T-helper 1 cell (primary cell): Measurements from ENCODE around the gene OTOP3.

Experiments used
- DNase-seq, 5 donors: peaks; one replicate each; pipeline ENCODE4 v3.0.0-alpha.2; 2012 to 2020

Gene OTOP3

DNA sequence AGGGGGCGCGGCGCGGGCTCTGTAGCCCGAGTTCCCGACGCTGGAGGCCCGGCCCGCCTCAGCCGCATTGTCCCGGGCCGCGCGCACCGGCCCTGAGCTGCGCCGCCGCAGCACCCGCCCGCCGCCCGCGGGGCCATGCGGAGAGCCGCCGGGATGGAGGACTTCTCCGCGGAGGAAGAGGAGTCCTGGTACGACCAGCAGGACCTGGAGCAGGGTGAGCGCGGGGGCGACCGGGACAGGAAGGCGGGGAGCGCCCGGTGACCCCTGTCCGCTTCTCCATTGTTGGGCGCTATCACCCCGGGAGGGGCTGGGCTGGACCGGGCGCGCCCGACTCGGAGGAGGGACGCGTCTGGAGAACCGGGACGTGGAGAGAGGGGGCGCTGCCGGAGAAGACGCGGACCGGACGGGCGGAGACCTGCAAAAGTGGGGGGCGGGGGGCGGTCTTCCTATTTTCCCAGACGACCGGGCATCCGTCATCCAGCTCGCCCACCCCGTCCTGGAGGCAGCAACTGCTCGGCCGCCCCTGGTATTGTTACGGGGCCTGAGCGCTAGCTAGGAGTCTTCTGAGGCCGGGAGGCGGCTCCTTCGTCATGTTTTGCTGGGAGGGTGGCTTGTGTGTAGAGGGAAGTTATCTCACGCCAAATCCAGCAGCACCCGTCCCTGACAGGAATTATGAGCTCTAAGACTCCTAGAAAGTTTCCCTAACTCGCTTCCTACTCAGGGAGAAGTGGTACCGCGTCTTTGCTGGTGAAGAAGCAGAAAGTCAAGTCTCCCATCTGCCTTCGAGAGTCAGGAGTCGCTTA, 52.4 kb downstream of the OTOP3 start:
- DNase-seq = peak in 2 of 5 donors; percentile 17 to 18

DNA sequence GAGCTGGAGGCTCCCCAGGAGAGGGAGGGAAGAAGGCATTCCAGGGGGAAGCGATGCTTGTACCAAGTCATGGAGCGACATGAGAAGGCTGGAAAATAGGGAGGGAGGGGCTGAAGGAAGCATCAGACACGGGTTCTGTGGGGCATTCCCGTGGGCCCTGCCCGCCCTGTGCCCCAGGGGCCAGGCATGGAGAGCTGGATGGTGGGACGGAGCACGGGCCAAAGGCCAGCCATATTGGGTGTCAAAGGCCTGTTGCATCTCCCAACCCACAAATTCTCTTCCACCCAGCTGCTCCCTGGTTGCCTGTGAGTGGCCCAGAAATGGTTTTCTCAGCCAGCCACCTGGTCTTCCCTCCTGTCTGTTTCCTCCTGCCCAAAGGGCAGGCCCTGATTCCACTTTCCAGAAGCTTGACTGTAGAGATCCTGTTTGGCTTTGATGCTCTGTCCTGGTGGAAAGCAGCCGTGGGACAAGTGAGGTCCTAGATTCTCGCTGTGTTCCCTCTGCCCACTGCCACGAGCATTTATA, 54.9 kb downstream of the OTOP3 start:
- no peak for DNase-seq

DNA sequence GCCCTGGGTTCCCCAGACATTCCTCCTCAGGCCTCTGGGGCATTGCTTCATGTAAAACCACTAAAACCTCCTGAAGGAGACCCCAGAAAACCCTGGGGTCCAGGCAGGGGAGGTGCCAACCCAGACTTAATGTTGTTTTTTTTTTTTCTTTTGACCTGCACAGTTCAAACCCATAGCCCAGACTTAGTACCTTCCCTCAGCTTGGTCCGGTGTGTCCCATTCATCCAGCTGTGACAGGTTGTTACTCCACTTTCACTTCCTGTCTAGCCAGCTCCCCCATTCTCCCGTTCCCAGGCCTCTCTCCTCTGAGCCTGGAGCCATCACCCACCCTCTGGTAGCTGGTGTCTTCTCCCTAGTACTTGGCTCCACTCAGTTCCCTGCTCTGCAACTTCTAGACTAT, 56.5 kb downstream of the OTOP3 start:
- no peak for DNase-seq

DNA sequence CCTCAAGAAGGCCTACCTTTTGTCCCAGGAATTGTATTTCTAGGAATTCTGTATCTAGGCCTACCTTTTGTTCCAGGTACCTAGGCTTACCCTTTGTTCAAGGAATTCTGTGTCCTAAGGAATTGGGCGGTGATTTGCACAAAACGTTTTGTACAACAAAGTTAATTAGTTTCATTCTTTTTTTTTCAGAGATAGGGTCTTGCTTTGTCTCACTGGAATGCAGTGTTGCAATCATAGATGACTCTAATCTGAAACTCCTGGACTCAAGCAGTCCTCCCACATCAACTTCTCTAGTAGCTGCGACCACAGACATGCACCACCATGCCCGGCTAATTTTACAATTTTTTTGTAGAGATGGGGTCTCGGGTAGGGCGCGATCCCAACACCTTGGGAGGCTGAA, 58.7 kb downstream of the OTOP3 start:
- DNase-seq = no peak

DNA sequence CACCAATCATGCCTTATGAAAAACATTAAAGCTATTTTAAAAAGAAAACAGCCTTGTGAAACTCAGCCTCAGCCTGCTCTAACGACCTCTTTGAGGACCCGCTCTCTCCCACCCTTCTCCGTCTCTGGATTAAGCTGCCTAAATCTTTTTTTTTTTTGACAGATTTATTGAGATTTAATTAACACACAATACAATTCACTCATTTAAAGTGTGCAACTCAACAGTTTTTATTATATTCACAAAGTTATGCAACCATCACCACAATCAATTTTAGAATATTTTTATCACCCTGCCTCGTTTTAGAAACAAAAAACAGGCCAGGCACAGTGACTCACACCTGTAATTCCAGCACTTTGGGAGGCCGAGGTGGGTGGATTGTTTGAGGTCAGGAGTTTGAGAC, 60.1 kb downstream of the OTOP3 start:
- DNase-seq = no peak

DNA sequence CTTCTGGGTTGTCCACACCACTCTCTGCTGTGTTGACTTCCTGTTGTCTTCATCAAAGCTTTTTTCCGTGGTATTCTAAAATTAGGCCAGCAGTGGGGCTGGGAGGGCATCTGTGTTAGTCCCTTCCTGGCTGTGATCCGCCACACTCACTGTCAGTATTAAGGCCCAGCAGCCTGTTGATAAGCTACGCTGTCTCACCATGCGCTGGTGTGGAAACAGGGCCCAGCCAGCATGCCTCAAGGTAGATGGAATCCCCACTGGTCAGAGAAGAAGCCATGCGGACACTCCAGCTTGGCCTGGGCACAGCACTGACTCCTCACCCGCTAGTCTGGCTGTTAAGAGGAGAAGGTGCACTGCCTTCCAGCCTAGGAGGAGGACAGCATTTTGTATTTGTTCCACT, 63.1 kb downstream of the OTOP3 start:
- no peak for DNase-seq

DNA sequence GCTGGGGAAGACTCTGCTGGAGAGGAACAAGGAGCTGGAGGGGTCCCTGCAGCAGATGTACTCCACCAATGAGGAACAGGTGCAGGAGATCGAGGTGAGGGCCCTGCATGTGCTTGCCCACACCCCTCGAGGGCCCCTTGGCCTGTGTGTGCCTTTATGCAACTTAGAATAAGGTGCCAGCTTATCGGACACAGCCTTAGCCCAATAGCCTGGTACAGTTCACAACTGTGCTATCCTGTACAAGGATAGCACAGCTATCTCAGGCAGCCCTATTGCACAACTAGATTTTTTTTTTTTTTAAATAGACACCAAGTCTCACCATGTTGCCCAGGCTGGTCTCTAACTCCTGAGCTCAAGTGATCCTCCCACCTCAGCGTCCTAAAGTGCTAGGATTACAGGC, 63.8 kb downstream of the OTOP3 start:
- no peak for DNase-seq
